ENCODE data around the gene ITPA. TPM values are rescaled to one million over a fixed set of nuclear protein-coding genes. Genes with fewer than 3 reads are reported as not detected.
A peak's percentile ranks its signal among the peaks of the same experiment; 100 is the strongest.

The ITPA gene
- total RNA-seq, 2 donors from 2014 or later: 35.2 to 67.6 TPM

DNA sequence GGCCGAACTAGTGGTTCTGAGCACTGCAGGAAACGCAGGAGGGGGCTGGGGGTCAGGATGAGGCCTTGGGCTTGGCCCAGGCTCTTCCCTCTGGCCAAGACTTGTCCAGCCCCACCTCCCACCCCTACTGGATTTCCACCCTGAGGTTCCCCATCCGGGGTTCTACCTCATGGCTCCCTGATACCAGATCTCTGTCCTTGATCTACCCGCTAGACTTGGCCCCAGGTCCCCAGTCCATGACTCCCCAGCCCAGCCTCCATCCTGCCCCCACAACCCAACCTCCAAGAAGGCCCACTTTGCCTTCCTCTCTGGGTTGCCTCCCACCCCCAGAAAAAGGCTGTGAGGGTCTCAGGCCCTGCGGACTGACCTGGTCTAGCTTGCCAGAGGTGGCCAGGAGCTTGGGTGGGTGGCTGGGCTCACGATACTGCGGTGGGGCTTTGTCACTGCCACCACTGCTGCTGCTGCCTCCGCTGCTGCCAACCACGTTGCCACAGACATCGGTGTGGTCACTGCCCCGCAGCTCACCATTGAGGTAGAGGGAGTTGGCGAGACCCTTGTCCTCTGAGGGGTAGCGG, 42.9 kb upstream of the ITPA start:
- Histone ChIP-seq H3K9me3 (no peaks in the 10 kb centered on the region), H3K36me3 (no peaks in the 10 kb centered on the region), H3K4me1 (no peaks in the 10 kb centered on the region), H3K9ac (ENCODE audit: low read depth in 2 of 2, low read length in 2 of 2) (no peak overlapping the region), H3K27ac (no peak overlapping the region), H3K27me3 (no peaks in the 10 kb centered on the region), H3K4me3 (no peak overlapping the region)
- intact Hi-C loops (cut with DNase I): no loop called here
- no peak for TF ChIP-seq CTCF (IDR thresholded peaks at IDR 0.05)
- DNase-seq: no peak

- H3K36me3 ChIP-seq: no peaks in the 10 kb centered on the region
- no peaks in the 10 kb centered on the region for H3K27me3 ChIP-seq
- H3K9me3 ChIP-seq: no peaks in the 10 kb centered on the region
- no peak for DNase-seq
- H3K9ac ChIP-seq (ENCODE audit: low read depth in 2 of 2, low read length in 2 of 2): no peak overlapping the region
- H3K4me3 ChIP-seq: no peak overlapping the region
- no peak overlapping the region for H3K27ac ChIP-seq
- intact Hi-C loops (cut with DNase I): no loop called here
- no peaks in the 10 kb centered on the region for H3K4me1 ChIP-seq
- TF ChIP-seq CTCF (IDR thresholded peaks at IDR 0.05): no peak
Observed at GRCh38 chr20:3166913-3167342, 42.4 kb upstream of the ITPA start.

DNA sequence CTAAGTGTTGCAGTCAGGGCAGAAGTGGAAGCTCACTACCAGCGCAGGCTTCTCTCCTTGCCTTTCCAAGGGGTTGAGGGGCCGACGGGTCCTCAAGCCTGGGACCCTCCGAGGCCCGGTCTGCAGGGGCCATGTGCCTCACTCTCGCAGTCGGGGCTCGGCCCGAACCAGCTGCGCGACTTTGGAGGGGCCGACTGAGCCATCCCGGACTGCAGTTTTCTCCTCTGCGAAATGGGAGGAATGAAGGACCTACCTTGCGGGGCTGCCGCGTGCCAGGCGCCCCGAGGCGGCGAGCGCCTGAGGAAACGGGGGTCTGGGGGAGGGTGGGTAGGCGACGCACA, 41.6 kb upstream of the ITPA start:
- Histone ChIP-seq H3K27ac (no peak overlapping the region), H3K9me3 (no peaks in the 10 kb centered on the region)
- DNase-seq: no peak

DNA sequence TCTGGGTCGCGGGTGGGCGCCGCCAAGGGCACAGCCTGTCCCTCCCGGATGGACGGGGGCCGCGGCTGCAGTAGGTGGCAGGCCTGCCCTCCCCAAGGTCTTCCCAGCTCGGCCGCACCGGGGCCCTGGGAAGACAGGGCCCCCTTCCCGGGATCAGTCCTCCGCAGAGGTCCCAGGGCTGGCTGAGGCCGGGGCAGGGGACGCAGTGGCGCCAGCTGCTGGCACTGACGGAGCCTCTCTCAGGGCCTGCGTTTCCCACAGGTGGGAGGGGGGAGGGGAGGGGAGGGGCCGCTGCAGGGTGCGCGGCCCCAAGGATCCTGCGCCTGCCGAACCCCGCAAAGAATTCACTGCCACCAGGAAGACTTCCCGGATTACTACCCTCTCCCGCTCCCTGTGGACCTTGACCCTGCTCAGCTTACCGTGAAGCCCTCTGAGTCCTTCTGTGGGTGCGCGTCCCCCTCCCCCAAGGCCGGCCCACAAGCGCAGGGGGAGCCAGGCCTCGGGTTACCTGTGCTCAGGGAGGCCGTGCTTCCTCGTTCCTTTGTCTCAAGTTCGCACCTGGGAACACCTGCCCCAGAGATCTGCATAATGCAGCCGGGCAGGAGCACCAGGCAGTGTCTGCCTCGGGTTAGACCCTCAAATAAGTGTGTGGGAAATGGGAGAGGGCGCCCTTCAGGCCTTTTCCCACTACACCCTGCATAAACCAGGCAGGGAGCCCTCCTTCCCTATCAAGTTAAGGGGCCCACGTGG, 41.0 kb upstream of the ITPA start:
- Histone ChIP-seq H3K27me3 (peaks cover 4% of the 10 kb centered on the region), H3K4me3 (peak overlapping the region; percentile 13), H3K9ac (ENCODE audit: low read depth in 2 of 2, low read length in 2 of 2) (peak overlapping the region; percentile 19 to 55), H3K36me3 (no peaks in the 10 kb centered on the region), H3K27ac (no peak overlapping the region), H3K4me1 (no peaks in the 10 kb centered on the region), H3K9me3 (no peaks in the 10 kb centered on the region)
- peak; percentile 73 for DNase-seq
- intact Hi-C loops (cut with DNase I): no loop called here
- no peak for TF ChIP-seq CTCF (IDR thresholded peaks at IDR 0.05)

More for the DNA sequence above, 41.6 kb upstream of the ITPA start:
- Histone ChIP-seq H3K36me3 (no peaks in the 10 kb centered on the region), H3K27me3 (peaks cover 4% of the 10 kb centered on the region), H3K9ac (ENCODE audit: low read depth in 2 of 2, low read length in 2 of 2) (peak overlapping the region in 1 of 2 donors; percentile 55), H3K4me3 (peak overlapping the region; percentile 13), H3K4me1 (no peaks in the 10 kb centered on the region)
- intact Hi-C loops (cut with DNase I): no loop called here
- no peak for TF ChIP-seq CTCF (IDR thresholded peaks at IDR 0.05)

DNA sequence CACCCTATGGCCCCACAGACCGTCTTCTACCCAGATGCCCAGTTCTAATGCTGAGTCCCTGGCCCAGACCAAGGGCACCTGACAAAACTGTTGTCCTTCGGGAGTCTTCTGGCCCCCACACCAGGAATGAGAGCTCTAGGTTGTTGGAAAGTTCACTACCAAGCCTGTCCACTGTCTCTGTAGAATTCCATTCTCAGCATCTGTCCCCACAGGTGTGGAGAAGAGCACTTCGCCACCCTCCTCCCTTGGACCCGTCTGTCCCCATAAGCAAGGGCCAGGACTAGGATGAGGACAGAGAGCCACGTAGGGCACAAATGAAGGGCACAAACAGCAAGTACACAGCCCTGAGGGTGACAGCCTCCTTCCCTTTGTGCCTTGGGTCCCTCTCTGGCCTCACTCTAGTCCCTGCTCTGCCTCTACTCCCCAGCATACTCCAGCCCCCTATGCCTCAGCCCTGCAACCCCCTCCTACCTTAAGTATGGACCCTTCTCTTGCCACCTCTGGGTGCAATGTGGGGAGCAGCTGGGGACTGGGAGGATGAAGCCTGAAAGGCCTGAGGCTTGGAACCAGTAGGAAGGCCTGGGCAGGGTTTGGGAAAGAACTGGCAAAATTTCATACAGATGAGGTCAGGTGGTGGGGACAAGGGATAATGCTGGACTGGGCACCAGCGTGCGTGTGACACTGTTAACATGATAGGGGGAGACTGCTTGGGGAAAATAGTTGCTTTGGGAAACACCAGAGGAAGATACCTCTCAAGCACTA, 40.3 kb upstream of the ITPA start:
- no peaks in the 10 kb centered on the region for H3K9me3 ChIP-seq
- peaks cover 4% of the 10 kb centered on the region for H3K27me3 ChIP-seq
- H3K27ac ChIP-seq: no peak overlapping the region
- H3K4me3 ChIP-seq: no peak overlapping the region
- no peak for DNase-seq
- no peaks in the 10 kb centered on the region for H3K4me1 ChIP-seq
- H3K9ac ChIP-seq (ENCODE audit: low read depth in 2 of 2, low read length in 2 of 2): peak overlapping the region in 1 of 2 donors; percentile 55
- H3K36me3 ChIP-seq: no peaks in the 10 kb centered on the region
- no peak for TF ChIP-seq CTCF (IDR thresholded peaks at IDR 0.05)
- intact Hi-C loops (cut with DNase I): no loop called here

Data from colonic mucosa (tissue), 4 donors.